ENCODE data around the gene PCSK7.

- TF ChIP-seq EZH2 (IDR thresholded peaks at IDR 0.05; ENCODE audit: low read length): no peak
- TF ChIP-seq CTCF (optimal IDR thresholded peaks at IDR 0.05 in 1 of 3, IDR thresholded peaks at IDR 0.05 in 1 of 3, conservative IDR thresholded peaks at IDR 0.05 in 1 of 3; ENCODE audit: extremely low read depth in 1 of 3, insufficient read depth in 2 of 3, low read length in 3 of 3): no peak
These were observed 48.0 kb upstream of the PCSK7 start for GRCh38 chr11:117279711-117280376.

Data from keratinocyte (primary cell).